ENCODE measurements around the gene NSUN2. TPM values are rescaled to one million over a fixed set of nuclear protein-coding genes. Genes with fewer than 3 reads are reported as not detected.
"Not testable (repeated sequence)": the region's sequence is repeated elsewhere in the genome, so short reads cannot be mapped to it uniquely, and the experiment has no call there.

Gene NSUN2
- total RNA-seq, 1 experiment from 2014 or later, result 69.1 TPM

- no peaks in the 10 kb centered on the region for H3K36me3 ChIP-seq (ENCODE audit: insufficient read depth, low read length)
- H3K9me2 ChIP-seq (replicated peaks; ENCODE audit: insufficient read depth, low read length), result no peaks in the 10 kb centered on the region
- H3K9me3 ChIP-seq (ENCODE audit: low read length), result no peaks in the 10 kb centered on the region
- H3K27me3 ChIP-seq (ENCODE audit: low read length), result no peaks in the 10 kb centered on the region
- H3K4me3 ChIP-seq (ENCODE audit: low read length), result no peak overlapping the region
- H3K4me2 ChIP-seq (ENCODE audit: low read depth, low read length, poor library complexity, severe bottlenecking), result peak overlapping the region; percentile 11
- no peak overlapping the region for H3K27ac ChIP-seq (ENCODE audit: low read length)
- no peak overlapping the region for H3K9ac ChIP-seq (ENCODE audit: low read length)
- H3K79me2 ChIP-seq (ENCODE audit: low read length), result no peaks in the 10 kb centered on the region
- H2AFZ ChIP-seq (ENCODE audit: low read length), result no peak overlapping the region
- no peaks in the 10 kb centered on the region for H4K20me1 ChIP-seq (ENCODE audit: insufficient read depth, low read depth, low read length)
- peak; percentile 45 for DNase-seq
- H3K4me1 ChIP-seq (ENCODE audit: low read length), result peaks cover 18% of the 10 kb centered on the region
These were observed 58.2 kb downstream of the NSUN2 start for GRCh38 chr5:6574537-6575245.

- H3K4me2 ChIP-seq (ENCODE audit: low read depth, low read length, poor library complexity, severe bottlenecking), result peak overlapping the region; percentile 11
- no peak overlapping the region for H3K9ac ChIP-seq (ENCODE audit: low read length)
- DNase-seq, result peak; percentile 55
- H3K9me2 ChIP-seq (replicated peaks; ENCODE audit: insufficient read depth, low read length), result no peaks in the 10 kb centered on the region
- no peaks in the 10 kb centered on the region for H3K36me3 ChIP-seq (ENCODE audit: insufficient read depth, low read length)
- no peaks in the 10 kb centered on the region for H3K9me3 ChIP-seq (ENCODE audit: low read length)
- H3K27me3 ChIP-seq (ENCODE audit: low read length), result no peaks in the 10 kb centered on the region
- H3K4me3 ChIP-seq (ENCODE audit: low read length), result no peak overlapping the region
- no peak overlapping the region for H3K27ac ChIP-seq (ENCODE audit: low read length)
- no peak overlapping the region for H2AFZ ChIP-seq (ENCODE audit: low read length)
- H4K20me1 ChIP-seq (ENCODE audit: insufficient read depth, low read depth, low read length), result no peaks in the 10 kb centered on the region
- H3K79me2 ChIP-seq (ENCODE audit: low read length), result no peaks in the 10 kb centered on the region
- peaks cover 18% of the 10 kb centered on the region for H3K4me1 ChIP-seq (ENCODE audit: low read length)
These were observed 58.7 kb downstream of the NSUN2 start for GRCh38 chr5:6574111-6574510.

- H3K9me3 ChIP-seq (ENCODE audit: low read length), result no peaks in the 10 kb centered on the region
- H3K36me3 ChIP-seq (ENCODE audit: insufficient read depth, low read length), result no peaks in the 10 kb centered on the region
- no peak overlapping the region for H3K9ac ChIP-seq (ENCODE audit: low read length)
- no peaks in the 10 kb centered on the region for H4K20me1 ChIP-seq (ENCODE audit: insufficient read depth, low read depth, low read length)
- H3K4me1 ChIP-seq (ENCODE audit: low read length), result peaks cover 18% of the 10 kb centered on the region
- H3K4me2 ChIP-seq (ENCODE audit: low read depth, low read length, poor library complexity, severe bottlenecking), result peak overlapping the region; percentile 11
- peak; percentile 54 for DNase-seq
- no peak overlapping the region for H3K27ac ChIP-seq (ENCODE audit: low read length)
- no peaks in the 10 kb centered on the region for H3K79me2 ChIP-seq (ENCODE audit: low read length)
- no peak overlapping the region for H3K4me3 ChIP-seq (ENCODE audit: low read length)
- no peaks in the 10 kb centered on the region for H3K27me3 ChIP-seq (ENCODE audit: low read length)
- no peak overlapping the region for H2AFZ ChIP-seq (ENCODE audit: low read length)
- no peaks in the 10 kb centered on the region for H3K9me2 ChIP-seq (replicated peaks; ENCODE audit: insufficient read depth, low read length)
These were observed 59.2 kb downstream of the NSUN2 start for GRCh38 chr5:6573651-6574101.

GRCh38 chr5:6572825-6573380 is 59.9 kb downstream of the NSUN2 start:
- Histone ChIP-seq H3K4me1 (ENCODE audit: low read length) (peaks cover 18% of the 10 kb centered on the region), H4K20me1 (ENCODE audit: insufficient read depth, low read depth, low read length) (no peaks in the 10 kb centered on the region), H2AFZ (ENCODE audit: low read length) (no peak overlapping the region), H3K9me2 (replicated peaks; ENCODE audit: insufficient read depth, low read length) (no peaks in the 10 kb centered on the region), H3K27ac (ENCODE audit: low read length) (no peak overlapping the region), H3K9me3 (ENCODE audit: low read length) (no peaks in the 10 kb centered on the region), H3K79me2 (ENCODE audit: low read length) (no peaks in the 10 kb centered on the region), H3K36me3 (ENCODE audit: insufficient read depth, low read length) (no peaks in the 10 kb centered on the region), H3K9ac (ENCODE audit: low read length) (no peak overlapping the region), H3K4me3 (ENCODE audit: low read length) (no peak overlapping the region), H3K27me3 (ENCODE audit: low read length) (no peaks in the 10 kb centered on the region), H3K4me2 (ENCODE audit: low read depth, low read length, poor library complexity, severe bottlenecking) (no peak overlapping the region)
- no peak for DNase-seq

GRCh38 chr5:6572086-6572824 is 60.6 kb downstream of the NSUN2 start:
- no peaks in the 10 kb centered on the region for H3K36me3 ChIP-seq (ENCODE audit: insufficient read depth, low read length)
- no peaks in the 10 kb centered on the region for H3K27me3 ChIP-seq (ENCODE audit: low read length)
- no peak overlapping the region for H3K9ac ChIP-seq (ENCODE audit: low read length)
- no peak for DNase-seq
- no peak overlapping the region for H2AFZ ChIP-seq (ENCODE audit: low read length)
- no peak overlapping the region for H3K27ac ChIP-seq (ENCODE audit: low read length)
- no peaks in the 10 kb centered on the region for H4K20me1 ChIP-seq (ENCODE audit: insufficient read depth, low read depth, low read length)
- H3K4me1 ChIP-seq (ENCODE audit: low read length), result peaks cover 14% of the 10 kb centered on the region
- no peak overlapping the region for H3K4me2 ChIP-seq (ENCODE audit: low read depth, low read length, poor library complexity, severe bottlenecking)
- H3K9me3 ChIP-seq (ENCODE audit: low read length), result no peaks in the 10 kb centered on the region
- H3K79me2 ChIP-seq (ENCODE audit: low read length), result no peaks in the 10 kb centered on the region
- no peak overlapping the region for H3K4me3 ChIP-seq (ENCODE audit: low read length)
- H3K9me2 ChIP-seq (replicated peaks; ENCODE audit: insufficient read depth, low read length), result no peaks in the 10 kb centered on the region

- H4K20me1 ChIP-seq (ENCODE audit: insufficient read depth, low read depth, low read length); H3K27me3 ChIP-seq (ENCODE audit: low read length); H3K79me2 ChIP-seq (ENCODE audit: low read length); H3K4me3 ChIP-seq (ENCODE audit: low read length); H3K27ac ChIP-seq (ENCODE audit: low read length); H3K9me2 ChIP-seq (replicated peaks; ENCODE audit: insufficient read depth, low read length); H2AFZ ChIP-seq (ENCODE audit: low read length); H3K9me3 ChIP-seq (ENCODE audit: low read length); H3K9ac ChIP-seq (ENCODE audit: low read length); H3K4me2 ChIP-seq (ENCODE audit: low read depth, low read length, poor library complexity, severe bottlenecking); H3K36me3 ChIP-seq (ENCODE audit: insufficient read depth, low read length); DNase-seq: not testable (repeated sequence)
- peaks cover 14% of the 10 kb centered on the region for H3K4me1 ChIP-seq (ENCODE audit: low read length)
These were observed 61.2 kb downstream of the NSUN2 start for GRCh38 chr5:6571607-6572006.

GRCh38 chr5:6570530-6570929 is 62.3 kb downstream of the NSUN2 start:
- DNase-seq, result no peak
- Histone ChIP-seq H3K4me3 (ENCODE audit: low read length) (no peak overlapping the region), H3K27ac (ENCODE audit: low read length) (no peak overlapping the region), H3K36me3 (ENCODE audit: insufficient read depth, low read length) (no peaks in the 10 kb centered on the region), H3K27me3 (ENCODE audit: low read length) (no peaks in the 10 kb centered on the region), H3K9me2 (replicated peaks; ENCODE audit: insufficient read depth, low read length) (no peaks in the 10 kb centered on the region), H3K9me3 (ENCODE audit: low read length) (no peaks in the 10 kb centered on the region), H3K4me2 (ENCODE audit: low read depth, low read length, poor library complexity, severe bottlenecking) (no peak overlapping the region), H4K20me1 (ENCODE audit: insufficient read depth, low read depth, low read length) (no peaks in the 10 kb centered on the region), H2AFZ (ENCODE audit: low read length) (no peak overlapping the region), H3K9ac (ENCODE audit: low read length) (no peak overlapping the region), H3K4me1 (ENCODE audit: low read length) (peaks cover 14% of the 10 kb centered on the region), H3K79me2 (ENCODE audit: low read length) (no peaks in the 10 kb centered on the region)

GRCh38 chr5:6568889-6569288 is 64.0 kb downstream of the NSUN2 start:
- no peak overlapping the region for H3K4me3 ChIP-seq (ENCODE audit: low read length)
- H3K4me2 ChIP-seq (ENCODE audit: low read depth, low read length, poor library complexity, severe bottlenecking), result no peak overlapping the region
- H3K27me3 ChIP-seq (ENCODE audit: low read length), result no peaks in the 10 kb centered on the region
- no peaks in the 10 kb centered on the region for H3K9me3 ChIP-seq (ENCODE audit: low read length)
- H3K9ac ChIP-seq (ENCODE audit: low read length), result no peak overlapping the region
- no peaks in the 10 kb centered on the region for H3K36me3 ChIP-seq (ENCODE audit: insufficient read depth, low read length)
- no peak for DNase-seq
- H3K79me2 ChIP-seq (ENCODE audit: low read length), result no peaks in the 10 kb centered on the region
- H3K4me1 ChIP-seq (ENCODE audit: low read length), result peaks cover 7% of the 10 kb centered on the region
- H3K9me2 ChIP-seq (replicated peaks; ENCODE audit: insufficient read depth, low read length), result no peaks in the 10 kb centered on the region
- no peak overlapping the region for H2AFZ ChIP-seq (ENCODE audit: low read length)
- no peak overlapping the region for H3K27ac ChIP-seq (ENCODE audit: low read length)
- no peaks in the 10 kb centered on the region for H4K20me1 ChIP-seq (ENCODE audit: insufficient read depth, low read depth, low read length)

All from Karpas-422 (cell line).